Endothelial cell of umbilical vein (primary cell): ENCODE data around the gene TLCD4. TPM values are rescaled to one million over a fixed set of nuclear protein-coding genes. Genes with fewer than 3 reads are reported as not detected.

Experiments used
- BruUV-seq: library from RNA; stranded (reverse); fragments of 400-500 nt; replicated peaks from 2 replicates; lab custom pipeline; 2021; lab: Mats Ljungman, UMichigan
- CTCF ChIA-PET: fragments of 300-600, 350-600 bp; sonication (Branson Sonifier 250); formaldehyde crosslinking; loops from one replicate; lab custom pipeline; 2021; ENCODE audit warnings: antibody characterized with exemption, inconsistent platforms; lab: Charles Lee
- POLR2A ChIA-PET: fragments of 300-600, 350-600 bp; sonication (Branson Sonifier 250); formaldehyde crosslinking; loops from one replicate; lab custom pipeline; 2021; ENCODE audit warnings: antibody characterized with exemption, inconsistent platforms; lab: Charles Lee
- DNase-seq: peaks from one replicate; pipeline ENCODE4 v3.0.0-alpha.2; 2011; ENCODE audit warnings: low read depth, low spot score
- FAIRE-seq: peaks from 2 replicates; lab custom pipeline; 2011; peaks lifted over from hg19 to GRCh38; lab: Jason Lieb, UNC
- H2AFZ ChIP-seq: 2 replicates; pipeline ENCODE4 v1.6.0; 2012; ENCODE audit warnings: low read depth, low read length, control low read depth, inconsistent platforms
- H3K27ac ChIP-seq: 2 replicates; pipeline ENCODE4 v1.5.1; 2011; ENCODE audit warnings: low read depth, mild to moderate bottlenecking, control low read depth, low read length, moderate library complexity; ENCODE audit not compliant: insufficient read depth
- H3K27me3 ChIP-seq, 2 experiments: 2 replicates each; pipeline versions ENCODE4 v1.6.0 to v1.6.1; 2011; ENCODE audit warnings: low read length in 2 of 2, mixed read lengths in 1 of 2; ENCODE audit not compliant: control insufficient read depth in 2 of 2, insufficient read depth in 2 of 2
- H3K36me3 ChIP-seq, 2 experiments: 2 replicates in 1 of 2; 3 replicates in 1 of 2; pipeline ENCODE4 v1.5.1; 2011; ENCODE audit warnings: low read length in 2 of 2, mild to moderate bottlenecking in 1 of 2, moderate library complexity in 1 of 2; ENCODE audit not compliant: control insufficient read depth in 2 of 2, insufficient read depth in 2 of 2; ENCODE audit errors: extremely low read depth in 1 of 2
- H3K4me1 ChIP-seq: 3 replicates; pipeline ENCODE4 v1.5.1; 2011; ENCODE audit warnings: mild to moderate bottlenecking, low read length; ENCODE audit not compliant: control insufficient read depth, insufficient read depth; ENCODE audit errors: extremely low read depth
- H3K4me2 ChIP-seq: 2 replicates; pipeline ENCODE4 v1.6.1; 2011; ENCODE audit warnings: low read length, control low read depth, mixed read lengths; ENCODE audit not compliant: insufficient read depth
- H3K4me3 ChIP-seq, 3 experiments: fragments of 200-600 bp in 1 of 3; sonication (generic), shearing (Covaris generic) in 1 of 3; replicated peaks in 1 of 3; 2 replicates each; pipeline ENCODE4 v1.5.1; 2011 to 2016; ENCODE audit warnings: control low read depth in 3 of 3, low read length in 3 of 3, mild to moderate bottlenecking in 2 of 3, inconsistent platforms in 1 of 3, low read depth in 1 of 3, moderate library complexity in 1 of 3; ENCODE audit not compliant: insufficient read depth in 1 of 3
- H3K79me2 ChIP-seq: 2 replicates; pipeline ENCODE4 v1.6.0; 2012; ENCODE audit warnings: low read length, inconsistent platforms; ENCODE audit not compliant: control insufficient read depth, insufficient read depth
- H3K9ac ChIP-seq: replicated peaks from 2 replicates; pipeline ENCODE3; 2011; ENCODE audit warnings: low read length, control low read depth; ENCODE audit not compliant: insufficient read depth; ENCODE audit errors: extremely low read depth
- H3K9me1 ChIP-seq: replicated peaks from 3 replicates; pipeline ENCODE4 v1.6.0; 2011; ENCODE audit warnings: mild to moderate bottlenecking, low read length; ENCODE audit not compliant: control insufficient read depth, insufficient read depth; ENCODE audit errors: extremely low read depth
- H3K9me3 ChIP-seq: replicated peaks from 2 replicates; pipeline ENCODE4 v1.5.1; 2012; ENCODE audit warnings: low read length, inconsistent platforms; ENCODE audit not compliant: control insufficient read depth, insufficient read depth
- H4K20me1 ChIP-seq: replicated peaks from 2 replicates; pipeline ENCODE3; 2011; ENCODE audit warnings: mild to moderate bottlenecking, low read length; ENCODE audit not compliant: control insufficient read depth, insufficient read depth; ENCODE audit errors: extremely low read depth
- CTCF ChIP-seq, 2 donors: IDR thresholded peaks; 1 replicate in 1 of 2; 2 replicates in 1 of 2; pipeline ENCODE4 v1.5.1; 2011; ENCODE audit warnings: low read length in 2 of 2, mild to moderate bottlenecking in 2 of 2, moderate library complexity in 2 of 2, control low read depth in 1 of 2, inconsistent platforms in 1 of 2, low read depth in 1 of 2; ENCODE audit not compliant: insufficient read depth in 1 of 2; ENCODE audit errors: extremely low read depth in 1 of 2
- EZH2 ChIP-seq: IDR thresholded peaks from 2 replicates; pipeline ENCODE4 v1.6.1; 2012; ENCODE audit warnings: borderline replicate concordance, low read depth, mild to moderate bottlenecking, moderate library complexity, low read length, inconsistent platforms; ENCODE audit not compliant: severe bottlenecking
- FOS ChIP-seq: IDR thresholded peaks from 2 replicates; pipeline ENCODE4 v1.6.1; 2011; ENCODE audit warnings: mild to moderate bottlenecking, low read length, moderate library complexity, borderline replicate concordance; ENCODE audit not compliant: insufficient read depth
- GATA2 ChIP-seq: IDR thresholded peaks from 2 replicates; pipeline ENCODE4 v1.7.0; 2011; ENCODE audit warnings: low read depth, mild to moderate bottlenecking, moderate library complexity, mixed read lengths, low read length; ENCODE audit not compliant: insufficient read length, insufficient read depth
- JUN ChIP-seq: IDR thresholded peaks from 2 replicates; pipeline ENCODE4 v1.6.1; 2011; ENCODE audit warnings: borderline replicate concordance, low read depth; ENCODE audit not compliant: insufficient read length, insufficient read depth
- MAX ChIP-seq: IDR thresholded peaks from 2 replicates; pipeline ENCODE4 v1.6.1; 2011; ENCODE audit not compliant: insufficient read depth, insufficient read length
- MYC ChIP-seq: IDR thresholded peaks from one replicate; pipeline ENCODE4 v1.6.1; 2011; ENCODE audit warnings: mild to moderate bottlenecking, low read depth, low read length
- POLR2A ChIP-seq: IDR thresholded peaks from 2 replicates; pipeline ENCODE4 v1.6.1; 2012; ENCODE audit warnings: low read depth, mild to moderate bottlenecking, control low read depth, low read length
- POLR2AphosphoS5 ChIP-seq: IDR thresholded peaks from 2 replicates; pipeline ENCODE4 v1.6.1; 2012; ENCODE audit warnings: low read depth, mild to moderate bottlenecking, control low read depth, low read length, moderate library complexity; ENCODE audit not compliant: insufficient read depth
- dilution Hi-C: fragments of 300-500 bp; cut with MboI; formaldehyde crosslinking; loops from one replicate; pipeline ENCODE4 v1.15.0; 2019; ENCODE audit warnings: low sequenced_read_pairs; ENCODE audit not compliant: extremely low pct_ligation_motif_present
- intact Hi-C: fragments of 100-400 bp; cut with micrococcal nuclease; formaldehyde crosslinking; loops from one replicate; pipeline ENCODE4 v1.10.0; 2022
- polyA plus RNA-seq, 4 experiments: library from polyadenylated mRNA; depleted of rRNA in 3 of 4; stranded (reverse) in 3 of 4; unstranded in 1 of 4; fragments of >200 nt; gene quantifications; 2 replicates each; pipeline versions ENCODE4 v1.2.1 to v1.2.3, GENCODE V29; 2011 to 2012; ENCODE audit warnings: missing spikeins in 1 of 4
- total RNA-seq: library from RNA; stranded (reverse); gene quantifications from 2 replicates; pipeline ENCODE4 v1.2.3, GENCODE V29; 2021

The TLCD4 gene
- total and polyA plus RNA-seq, 2 donors (not counting 3 experiments of a cell fraction or from before 2014, with no cell fraction given): 0.11 to 0.51 TPM

DNA sequence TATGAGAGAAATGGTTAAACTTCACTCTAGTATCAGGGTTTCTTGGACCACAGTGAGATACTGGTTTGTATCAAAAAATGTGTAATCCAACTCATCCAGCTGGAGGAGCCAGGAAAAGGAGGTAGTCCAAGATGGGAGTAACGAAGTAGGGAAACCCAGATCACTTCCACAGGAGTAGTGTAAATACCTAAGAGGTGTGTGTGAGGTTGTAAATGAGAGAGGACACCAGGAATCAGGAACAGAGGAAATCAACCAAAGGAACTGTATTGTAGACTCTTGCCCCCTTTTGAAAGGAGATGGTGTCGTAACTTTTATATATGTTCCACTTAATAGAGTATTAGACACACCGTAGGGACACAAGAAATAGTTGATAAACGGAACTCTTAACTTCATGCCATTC, 19.7 kb upstream of the TLCD4 start:
- H3K9me3 ChIP-seq: no peaks in the 10 kb centered on the region
- no peak overlapping the region for H3K9ac ChIP-seq
- H3K4me1 ChIP-seq: no peaks in the 10 kb centered on the region
- ChIA-PET CTCF (interaction anchor here (0.7 kb wide), 1 partner anchor 18 kb away, joined by 3 read pairs; no protein-coding TSS in a partner anchor), POLR2A (no interaction called here)
- no TSS peak for BruUV-seq
- no peaks in the 10 kb centered on the region for H3K9me1 ChIP-seq
- no peaks in the 10 kb centered on the region for H3K36me3 ChIP-seq
- H3K27ac ChIP-seq: no peak overlapping the region
- H2AFZ ChIP-seq: no peak overlapping the region
- H3K4me2 ChIP-seq: no peak overlapping the region
- intact Hi-C loops: no loop called here
- TF ChIP-seq MAX (no peak), CTCF (IDR thresholded peaks at IDR 0.05; ENCODE audit: extremely low read depth in 1 of 2, insufficient read depth in 1 of 2, low read depth in 1 of 2, low read length in 2 of 2) (no peak), POLR2A (no peak), EZH2 (no peak), MYC (no peak), FOS (no peak), JUN (no peak), GATA2 (no peak), POLR2AphosphoS5 (no peak)
- no peaks in the 10 kb centered on the region for H3K79me2 ChIP-seq
- no peaks in the 10 kb centered on the region for H4K20me1 ChIP-seq
- H3K27me3 ChIP-seq: peaks cover 0 to 7% of the 10 kb centered on the region in 2 experiments
- dilution Hi-C loops: no loop called here
- H3K4me3 ChIP-seq: no peak overlapping the region
- DNase-seq (no peak), FAIRE-seq (no peak)
